Epidermal melanocyte (primary cell): ENCODE data around the gene LAPTM5.
"Not testable (repeated sequence)": the region's sequence is repeated elsewhere in the genome, so short reads cannot be mapped to it uniquely, and the experiment has no call there.

Source experiments
- DNase-seq: peaks from one replicate; pipeline ENCODE4 v3.0.0; 2011; ENCODE audit warnings: low spot score; ENCODE audit not compliant: insufficient read length

LAPTM5 gene

DNA sequence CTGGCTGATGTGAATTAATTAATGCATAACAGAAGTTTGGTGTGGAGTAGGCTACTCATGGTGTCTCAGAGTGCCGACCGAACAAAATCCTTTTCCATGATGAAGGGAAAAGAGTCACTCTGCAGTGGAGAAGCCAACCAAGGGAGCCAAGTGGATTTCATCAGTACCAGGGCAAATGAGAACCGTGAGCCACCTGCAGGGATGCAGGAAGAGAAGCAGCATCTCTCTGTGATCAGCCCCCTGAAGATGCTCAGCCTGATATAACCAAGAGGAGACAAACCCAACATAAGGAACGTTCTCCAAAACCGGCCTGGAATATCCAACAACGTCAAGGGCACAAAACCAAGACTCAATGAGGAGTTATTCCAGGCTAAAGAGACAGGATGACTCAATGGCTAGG, 13.4 kb upstream of the LAPTM5 start:
- DNase-seq = no peak

- DNase-seq = no peak
Observed at GRCh38 chr1:30770150-30770549, 12.6 kb upstream of the LAPTM5 start.

- DNase-seq = no peak
Observed at GRCh38 chr1:30768830-30769718, 11.5 kb upstream of the LAPTM5 start.

- DNase-seq = no peak
Observed at GRCh38 chr1:30768159-30768829, 10.7 kb upstream of the LAPTM5 start.

- not testable (repeated sequence) for DNase-seq
Observed at GRCh38 chr1:30766948-30767347, 9.4 kb upstream of the LAPTM5 start.

- no peak for DNase-seq
Observed at GRCh38 chr1:30765556-30766434, 8.2 kb upstream of the LAPTM5 start.

DNA sequence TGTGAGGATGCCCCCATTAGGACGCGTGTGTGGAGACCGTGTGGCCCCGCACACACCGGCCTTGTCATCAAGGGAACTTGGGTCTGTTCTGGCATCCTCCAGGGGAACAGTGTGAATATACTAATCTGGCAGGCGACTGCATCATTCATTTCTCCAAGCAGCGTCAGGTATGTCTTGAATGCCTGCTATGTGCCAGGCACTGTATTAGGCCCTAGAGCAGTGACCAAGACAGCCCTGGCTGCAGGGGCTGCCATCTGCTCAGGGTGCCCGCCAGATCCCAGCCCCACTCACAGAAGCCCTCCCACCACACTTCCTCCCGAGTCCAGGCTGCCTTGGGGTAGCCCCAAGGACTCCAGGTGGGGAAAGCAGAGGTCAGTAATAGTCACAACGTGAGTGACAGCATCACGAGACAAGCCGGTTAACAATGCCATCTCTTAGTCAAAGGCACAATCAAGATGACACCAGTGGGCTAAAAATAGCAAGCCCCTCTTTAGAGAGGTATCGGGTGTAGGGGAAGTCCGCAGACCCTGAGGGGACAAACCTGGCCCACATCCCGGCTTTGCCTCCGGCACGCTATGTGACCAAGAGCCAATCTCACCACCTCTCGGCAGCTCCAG, 7.5 kb upstream of the LAPTM5 start:
- DNase-seq = no peak

GRCh38 chr1:30764396-30764795, 6.8 kb upstream of the LAPTM5 start:
- DNase-seq = no peak

GRCh38 chr1:30763651-30764248, 6.2 kb upstream of the LAPTM5 start:
- DNase-seq = no peak

DNA sequence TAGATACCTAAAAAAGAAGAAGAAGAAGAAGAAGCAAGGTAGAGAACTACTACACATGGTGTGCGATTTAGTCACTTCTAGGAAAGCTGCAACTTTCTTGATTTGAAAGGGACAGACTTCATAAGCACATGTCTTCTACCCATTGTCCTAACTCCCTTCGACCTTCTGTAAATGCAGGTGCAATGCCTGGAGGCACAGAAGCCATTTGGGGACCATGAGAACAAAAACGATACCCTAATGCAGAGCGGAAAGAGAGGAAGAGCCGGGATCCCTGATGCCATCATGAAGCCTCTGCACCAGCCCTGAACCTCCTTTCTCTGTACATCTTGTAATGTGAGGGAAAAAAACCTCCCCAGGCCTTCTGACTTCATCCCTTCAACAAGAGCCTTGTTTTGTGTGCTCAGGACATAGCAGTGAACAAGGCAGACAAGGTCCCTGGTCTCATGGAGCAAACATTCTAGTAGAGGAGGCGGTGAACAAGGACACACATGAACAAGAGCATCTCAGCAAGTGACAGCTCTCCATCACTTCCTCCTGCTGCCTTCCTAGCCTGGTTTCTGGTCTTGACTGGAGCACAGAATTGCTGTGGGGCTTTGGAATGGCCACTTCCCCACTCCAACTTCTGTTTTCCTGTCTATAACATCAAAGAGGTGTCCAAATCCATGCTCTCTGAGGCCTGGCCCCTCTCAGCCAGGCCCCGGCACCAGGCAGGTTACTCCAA, 5.5 kb upstream of the LAPTM5 start:
- no peak for DNase-seq

- no peak for DNase-seq
Observed at GRCh38 chr1:30762152-30762929, 4.8 kb upstream of the LAPTM5 start.

DNA sequence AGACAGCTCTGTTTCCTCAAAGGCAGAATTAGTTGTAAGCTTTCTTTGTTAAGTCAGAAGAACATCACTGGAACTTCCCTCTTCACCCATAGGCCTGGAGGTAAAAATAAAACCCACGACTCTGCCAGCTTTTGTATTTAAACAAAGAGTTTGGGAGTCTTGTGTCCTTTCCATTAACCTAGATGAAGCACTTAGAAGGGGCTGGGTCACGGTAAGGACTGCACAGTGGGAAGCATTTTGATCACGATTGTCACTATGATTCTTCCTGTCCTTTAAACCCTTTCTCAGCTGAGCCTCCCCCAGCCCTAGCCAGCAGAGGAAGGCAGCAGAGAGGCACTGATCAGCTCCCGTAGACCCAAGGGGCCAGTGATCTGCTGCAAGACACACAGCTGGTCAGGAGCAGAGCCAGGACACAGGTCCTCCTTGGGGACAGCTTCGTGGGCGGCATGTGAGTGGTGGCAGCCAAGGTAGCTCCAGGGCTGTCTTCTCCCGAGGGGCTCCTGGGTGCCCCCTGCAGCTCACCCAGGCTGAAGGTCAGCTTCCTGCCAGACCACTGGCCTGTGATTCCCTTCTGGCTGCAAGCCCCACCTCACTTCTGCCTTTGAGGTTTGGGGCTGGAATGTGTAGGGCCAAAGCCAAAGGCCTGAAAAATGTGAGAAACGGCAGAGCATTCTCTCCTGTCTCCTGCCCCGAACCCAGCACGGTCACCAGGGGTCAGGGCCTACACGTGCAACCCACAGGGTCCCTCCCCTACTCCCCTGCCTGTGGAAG, 4.0 kb upstream of the LAPTM5 start:
- no peak for DNase-seq

GRCh38 chr1:30760596-30761324, 3.2 kb upstream of the LAPTM5 start:
- no peak for DNase-seq

- no peak for DNase-seq
Observed at GRCh38 chr1:30759718-30760281, 2.2 kb upstream of the LAPTM5 start.

GRCh38 chr1:30758785-30759380, 1.3 kb upstream of the LAPTM5 start:
- DNase-seq = no peak

DNA sequence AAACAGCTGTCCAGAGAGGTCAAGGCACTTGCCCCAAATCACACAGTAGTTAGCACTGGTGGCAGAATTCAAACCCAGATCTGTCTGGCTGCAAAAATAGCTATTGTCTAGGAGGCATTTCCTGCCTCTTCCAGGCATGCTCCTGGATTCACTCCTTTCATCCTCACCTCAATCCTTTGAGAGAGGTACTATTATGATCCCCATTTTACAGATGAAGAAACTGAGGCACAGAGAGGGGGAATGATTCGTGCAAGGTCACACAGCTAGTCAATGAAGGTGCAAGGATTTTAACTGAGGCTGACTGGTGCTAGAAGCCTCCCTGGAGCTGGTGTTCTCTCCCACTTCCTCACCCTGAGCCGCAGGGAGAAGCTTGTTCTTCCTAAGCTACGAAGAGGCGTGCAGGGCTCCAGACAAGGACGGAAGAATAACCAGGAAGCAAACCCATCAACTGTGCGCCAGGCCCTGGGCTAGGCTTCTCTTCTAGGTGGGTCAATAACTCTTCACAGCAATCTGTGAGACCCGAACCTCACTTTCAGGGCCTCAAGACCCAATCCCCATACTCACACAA, 631 bp upstream of the LAPTM5 start:
- no peak for DNase-seq
